Naive B cell (primary cell): ENCODE measurements around the gene GPR156. TPM values are rescaled to one million over a fixed set of nuclear protein-coding genes. Genes with fewer than 3 reads are reported as not detected.
A peak's percentile ranks its signal among the peaks of the same experiment; 100 is the strongest.
"Not testable (repeated sequence)": the region's sequence is repeated elsewhere in the genome, so short reads cannot be mapped to it uniquely, and the experiment has no call there.

ENCODE experiments used
- ATAC-seq, 2 donors: fragments of 150-1000 bp; cut with Tn5 transposase; 2 replicates each; pipeline ENCODE4 v1.10.0; 2021; ENCODE audit warnings: low read depth in 2 of 2, mild to moderate bottlenecking in 2 of 2, moderate library complexity in 2 of 2
- DNase-seq: peaks from one replicate; pipeline ENCODE4 v3.0.0; 2022
- H3K27ac Mint-ChIP-seq, 6 donors: one replicate each; pipeline ENCODE4 v1.8.0; 2020 to 2022; ENCODE audit warnings: mild to moderate bottlenecking in 6 of 6, mixed read lengths in 6 of 6, moderate library complexity in 5 of 6, inconsistent platforms in 2 of 6
- H3K27me3 Mint-ChIP-seq, 3 donors: one replicate each; pipeline ENCODE4 v1.8.0; 2021 to 2022; ENCODE audit warnings: mixed read lengths in 3 of 3, mild to moderate bottlenecking in 1 of 3
- H3K36me3 Mint-ChIP-seq, 2 donors: one replicate each; pipeline ENCODE4 v1.8.0; 2020 to 2022; ENCODE audit warnings: mixed read lengths in 2 of 2, inconsistent platforms in 1 of 2, mild to moderate bottlenecking in 1 of 2
- H3K4me1 Mint-ChIP-seq, 3 donors: one replicate each; pipeline ENCODE4 v1.8.0; 2020 to 2022; ENCODE audit warnings: mixed read lengths in 3 of 3, inconsistent platforms in 1 of 3, mild to moderate bottlenecking in 1 of 3, moderate library complexity in 1 of 3
- H3K4me3 Mint-ChIP-seq, 8 donors: one replicate each; pipeline ENCODE4 v1.8.0; 2020 to 2022; ENCODE audit warnings: mild to moderate bottlenecking in 8 of 8, mixed read lengths in 8 of 8, moderate library complexity in 8 of 8, inconsistent platforms in 2 of 8
- H3K9me3 Mint-ChIP-seq, 7 donors: one replicate each; pipeline ENCODE4 v1.8.0; 2020 to 2022; ENCODE audit warnings: mixed read lengths in 7 of 7, mild to moderate bottlenecking in 5 of 7, inconsistent platforms in 2 of 7, moderate library complexity in 1 of 7
- polyA plus RNA-seq, 6 donors: library from polyadenylated mRNA; unstranded; fragments of 300-500 nt; fragmentation: Illumina TruSeq; gene quantifications; one replicate each; pipeline ENCODE4 v1.2.3, GENCODE V29; 2021; ENCODE audit warnings: low read depth in 6 of 6

GPR156 gene
- polyA plus RNA-seq, 6 donors from 2014 or later: not detected

- not testable (repeated sequence) for H3K27ac Mint-ChIP-seq, H3K4me1 Mint-ChIP-seq, DNase-seq, ATAC-seq, H3K4me3 Mint-ChIP-seq
- Mint-ChIP-seq H3K9me3 (peaks cover 5 to 37% (median 21%) of the 10 kb centered on the region in 7 donors), H3K36me3 (peaks cover 0 to 15% of the 10 kb centered on the region in 2 donors), H3K27me3 (peaks cover 31 to 39% (median 38%) of the 10 kb centered on the region in 3 donors)
Observed at GRCh38 chr3:120291552-120291951, 6.5 kb upstream of the GPR156 start.

DNA sequence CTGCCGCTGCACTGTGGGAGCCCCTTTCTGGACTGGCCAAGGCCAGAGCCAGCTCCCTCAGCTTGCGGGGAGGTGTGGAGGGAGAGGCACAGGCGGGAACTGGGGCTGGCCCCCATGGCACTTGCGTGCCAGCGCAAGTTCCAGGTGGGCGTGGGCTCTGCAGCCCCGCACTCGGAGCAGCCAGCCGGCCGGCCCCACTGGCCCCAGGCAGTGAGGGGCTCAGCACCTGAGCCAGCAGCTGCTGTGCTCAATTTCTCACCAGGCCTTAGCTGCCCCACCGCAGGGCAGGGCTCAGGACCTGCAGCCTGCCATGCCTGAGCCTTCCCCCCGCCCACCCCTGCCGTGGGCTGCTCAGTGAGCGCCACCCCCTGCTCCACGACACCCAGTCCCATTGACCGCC, 4.6 kb upstream of the GPR156 start:
- ATAC-seq (no peak), DNase-seq (no peak)
- peaks cover 5 to 36% (median 21%) of the 10 kb centered on the region in 7 donors for H3K9me3 Mint-ChIP-seq
- H3K27me3 Mint-ChIP-seq: peaks cover 42 to 53% (median 50%) of the 10 kb centered on the region in 3 donors
- H3K4me1 Mint-ChIP-seq: peaks cover 0 to 6% (median 0%) of the 10 kb centered on the region in 3 donors
- peaks cover 0 to 15% of the 10 kb centered on the region in 2 donors for H3K36me3 Mint-ChIP-seq
- no peak overlapping the region for H3K4me3 Mint-ChIP-seq
- H3K27ac Mint-ChIP-seq: no peak overlapping the region

- no peak for ATAC-seq
- H3K27ac Mint-ChIP-seq: no peak overlapping the region
- peak overlapping the region in 2 of 8 donors; percentile 45 to 55 for H3K4me3 Mint-ChIP-seq
- DNase-seq: no peak
- H3K9me3 Mint-ChIP-seq: peaks cover 0 to 10% (median 2%) of the 10 kb centered on the region in 7 donors
- peaks cover 0 to 2% of the 10 kb centered on the region in 2 donors for H3K36me3 Mint-ChIP-seq
- H3K4me1 Mint-ChIP-seq: peaks cover 0 to 10% (median 0%) of the 10 kb centered on the region in 3 donors
- peaks cover 65 to 71% (median 66%) of the 10 kb centered on the region in 3 donors for H3K27me3 Mint-ChIP-seq
Observed at GRCh38 chr3:120286465-120286864, 1.4 kb upstream of the GPR156 start.

DNA sequence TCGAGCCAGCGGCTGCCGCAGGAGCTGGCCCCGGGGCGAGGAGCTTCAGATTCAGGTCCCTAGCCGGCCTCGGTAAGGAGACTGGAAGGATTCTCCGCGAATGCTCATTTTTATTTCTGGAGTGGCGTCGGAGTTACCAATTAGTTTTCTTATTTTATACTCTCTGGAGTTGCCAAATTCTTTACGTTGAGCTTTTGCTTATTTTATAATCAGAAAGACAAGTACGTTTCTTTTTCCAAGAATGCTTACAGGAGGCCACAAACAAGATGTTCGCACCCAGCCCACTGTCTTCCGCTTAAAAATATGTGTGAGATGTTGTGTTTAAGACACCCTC, 453 bp upstream of the GPR156 start:
- H3K27me3 Mint-ChIP-seq: peaks cover 71 to 78% (median 73%) of the 10 kb centered on the region in 3 donors
- no peak overlapping the region for H3K4me3 Mint-ChIP-seq

DNA sequence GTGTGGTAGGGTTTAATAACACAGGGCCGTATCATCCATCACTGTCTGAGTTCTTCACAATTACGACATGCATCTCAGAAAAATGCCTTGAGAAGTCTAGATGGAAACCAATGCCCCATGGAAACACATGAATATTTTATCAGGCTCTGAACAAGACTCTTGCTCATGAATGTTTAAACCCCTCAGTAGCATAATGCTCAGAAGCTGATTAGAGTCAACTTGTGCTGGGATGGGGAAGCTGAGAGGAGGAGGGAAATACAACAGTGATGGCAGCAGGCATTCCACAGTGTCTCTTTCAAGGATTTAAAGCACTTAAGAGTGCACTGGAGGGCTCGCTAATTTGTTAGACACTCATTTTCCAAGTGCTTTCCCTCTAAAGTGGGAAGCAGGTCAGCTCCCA, 3.8 kb downstream of the GPR156 start:
- H3K27me3 Mint-ChIP-seq: peaks cover 58 to 79% (median 75%) of the 10 kb centered on the region in 3 donors
- H3K36me3 Mint-ChIP-seq: no peaks in the 10 kb centered on the region
- H3K27ac Mint-ChIP-seq: no peak overlapping the region
- DNase-seq (no peak), ATAC-seq (no peak)
- H3K9me3 Mint-ChIP-seq: peaks cover 0 to 6% (median 0%) of the 10 kb centered on the region in 7 donors
- no peak overlapping the region for H3K4me3 Mint-ChIP-seq
- H3K4me1 Mint-ChIP-seq: peaks cover 0 to 7% (median 0%) of the 10 kb centered on the region in 3 donors

More for the DNA sequence above, 453 bp upstream of the GPR156 start:
- no peaks in the 10 kb centered on the region for H3K36me3 Mint-ChIP-seq
- DNase-seq (no peak), ATAC-seq (no peak)
- H3K27ac Mint-ChIP-seq: no peak overlapping the region
- peaks cover 0 to 7% (median 2%) of the 10 kb centered on the region in 7 donors for H3K9me3 Mint-ChIP-seq
- H3K4me1 Mint-ChIP-seq: peaks cover 0 to 10% (median 0%) of the 10 kb centered on the region in 3 donors

DNA sequence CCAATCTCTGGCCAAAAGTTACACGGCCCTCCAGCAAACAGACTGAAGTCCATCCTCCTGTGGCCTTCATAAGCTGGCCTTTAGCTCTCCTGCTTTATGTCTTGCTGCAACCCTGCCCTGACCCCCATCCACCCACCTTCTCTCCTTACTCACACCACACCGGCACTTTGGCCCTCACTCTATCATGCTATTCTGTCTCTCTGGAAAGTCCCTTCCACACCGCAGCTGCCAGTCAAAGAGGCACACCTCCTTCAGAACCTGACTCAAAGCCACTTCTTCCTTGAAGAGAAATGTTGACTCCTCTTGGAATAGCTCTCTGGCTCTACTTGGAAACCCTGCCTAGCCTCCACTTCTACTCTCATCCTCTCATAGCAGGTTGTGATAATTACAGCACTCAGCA, 4.5 kb downstream of the GPR156 start:
- peaks cover 55 to 78% (median 75%) of the 10 kb centered on the region in 3 donors for H3K27me3 Mint-ChIP-seq
- peaks cover 0 to 6% (median 0%) of the 10 kb centered on the region in 7 donors for H3K9me3 Mint-ChIP-seq
- DNase-seq (no peak), ATAC-seq (no peak)
- no peaks in the 10 kb centered on the region for H3K36me3 Mint-ChIP-seq
- peaks cover 0 to 7% (median 0%) of the 10 kb centered on the region in 3 donors for H3K4me1 Mint-ChIP-seq
- no peak overlapping the region for H3K27ac Mint-ChIP-seq
- no peak overlapping the region for H3K4me3 Mint-ChIP-seq

DNA sequence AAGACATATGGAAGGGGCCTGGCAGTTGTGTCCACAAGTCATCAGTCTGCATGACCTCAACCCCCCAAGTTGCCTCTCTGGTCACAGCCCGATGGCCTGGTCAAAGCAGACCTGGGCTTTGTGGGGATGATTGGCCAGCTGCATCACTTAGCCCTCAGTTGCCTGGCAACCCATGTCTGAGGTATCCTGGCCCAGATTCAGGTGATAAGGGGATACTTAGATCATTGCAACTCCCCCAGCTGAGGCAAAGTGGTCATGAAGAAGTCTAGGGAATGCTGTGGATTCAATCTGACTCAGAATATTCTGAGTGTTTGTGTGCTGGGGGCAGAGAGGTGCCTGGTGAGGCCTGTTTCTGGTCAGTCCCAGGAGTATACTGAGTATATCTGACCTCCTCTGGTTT, 5.0 kb downstream of the GPR156 start:
- Mint-ChIP-seq H3K4me3 (no peak overlapping the region), H3K36me3 (no peaks in the 10 kb centered on the region), H3K4me1 (peaks cover 0 to 7% (median 0%) of the 10 kb centered on the region in 3 donors), H3K27ac (no peak overlapping the region), H3K27me3 (peaks cover 59 to 80% (median 79%) of the 10 kb centered on the region in 3 donors), H3K9me3 (peaks cover 0 to 6% (median 0%) of the 10 kb centered on the region in 7 donors)
- DNase-seq: no peak
- no peak for ATAC-seq

DNA sequence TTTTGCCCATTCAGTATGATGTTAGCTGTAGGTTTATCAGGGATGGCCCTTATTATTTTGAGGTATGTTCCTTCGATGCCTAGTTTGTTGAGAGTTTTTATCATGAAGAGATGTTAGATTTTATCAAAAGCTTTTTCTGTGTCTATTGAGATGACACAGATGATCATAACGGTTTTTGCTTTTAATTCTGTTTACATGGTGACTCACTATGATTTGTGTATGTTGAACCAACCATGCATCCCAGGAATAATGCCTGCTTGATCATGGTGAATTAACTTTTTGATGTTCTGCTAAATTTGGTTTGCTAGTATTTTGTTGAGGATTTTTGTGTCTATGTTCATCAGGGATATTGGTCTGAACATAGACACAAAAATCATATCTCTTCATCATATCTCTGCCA, 8.3 kb downstream of the GPR156 start:
- Mint-ChIP-seq H3K9me3 (peaks cover 0 to 7% (median 3%) of the 10 kb centered on the region in 7 donors), H3K36me3 (no peaks in the 10 kb centered on the region)
- ATAC-seq: no peak

DNA sequence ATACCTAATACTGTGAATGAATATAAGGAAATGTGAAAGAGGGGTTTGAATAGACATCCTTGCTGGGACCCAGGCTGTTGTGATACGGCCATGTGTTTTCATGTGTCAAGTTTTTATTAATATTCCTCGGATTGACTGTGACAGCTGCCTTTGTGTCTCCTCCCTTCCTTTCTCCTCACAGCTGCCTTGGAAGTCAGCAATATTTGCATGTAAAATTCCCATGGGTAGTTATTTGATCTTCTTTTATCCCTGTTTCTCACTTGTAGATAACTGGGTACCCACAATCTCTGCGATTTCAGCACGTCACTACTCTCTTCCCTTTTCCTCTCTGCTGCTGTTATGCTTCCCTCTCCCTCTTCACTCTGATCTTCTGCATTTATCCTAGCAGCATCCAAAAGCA, 9.4 kb downstream of the GPR156 start:
- Mint-ChIP-seq H3K27ac (peak overlapping the region in 1 of 6 donors; percentile 2), H3K9me3 (peaks cover 0 to 7% (median 3%) of the 10 kb centered on the region in 7 donors), H3K4me3 (no peak overlapping the region), H3K36me3 (no peaks in the 10 kb centered on the region), H3K27me3 (peaks cover 26 to 51% (median 48%) of the 10 kb centered on the region in 3 donors), H3K4me1 (no peaks in the 10 kb centered on the region)
- DNase-seq: no peak
- ATAC-seq: no peak

More for the DNA sequence above, 8.3 kb downstream of the GPR156 start:
- no peak overlapping the region for H3K4me3 Mint-ChIP-seq
- DNase-seq: no peak
- peaks cover 37 to 63% (median 60%) of the 10 kb centered on the region in 3 donors for H3K27me3 Mint-ChIP-seq
- no peaks in the 10 kb centered on the region for H3K4me1 Mint-ChIP-seq
- no peak overlapping the region for H3K27ac Mint-ChIP-seq

GRCh38 chr3:120274739-120275167, 10.3 kb downstream of the GPR156 start:
- ATAC-seq (no peak), DNase-seq (no peak)
- H3K27me3 Mint-ChIP-seq: peaks cover 26 to 49% (median 48%) of the 10 kb centered on the region in 3 donors
- no peak overlapping the region for H3K4me3 Mint-ChIP-seq
- H3K9me3 Mint-ChIP-seq: peaks cover 0 to 7% (median 3%) of the 10 kb centered on the region in 7 donors
- H3K36me3 Mint-ChIP-seq: no peaks in the 10 kb centered on the region
- H3K27ac Mint-ChIP-seq: no peak overlapping the region
- no peaks in the 10 kb centered on the region for H3K4me1 Mint-ChIP-seq

DNA sequence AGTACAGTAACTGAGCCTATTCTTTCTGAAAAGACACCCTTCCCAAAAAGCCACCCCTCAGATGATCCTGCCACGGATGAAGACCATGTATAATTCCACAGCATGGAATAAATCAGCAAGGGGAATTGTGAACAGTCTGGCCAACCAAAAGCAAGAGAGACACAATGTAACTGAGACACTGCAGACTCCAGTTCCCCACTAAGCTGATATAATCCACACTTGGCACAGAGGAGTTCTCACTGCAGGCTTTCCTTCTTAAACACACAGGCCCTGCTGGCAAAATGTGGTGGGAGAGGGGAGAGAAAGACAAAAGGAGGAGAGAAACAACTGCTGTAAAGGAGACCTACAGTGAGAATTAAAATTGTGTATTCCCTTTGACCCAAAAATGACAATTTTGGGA, 12.7 kb downstream of the GPR156 start:
- H3K4me1 Mint-ChIP-seq: no peaks in the 10 kb centered on the region
- no peaks in the 10 kb centered on the region for H3K36me3 Mint-ChIP-seq
- peaks cover 16 to 35% (median 34%) of the 10 kb centered on the region in 3 donors for H3K27me3 Mint-ChIP-seq
- DNase-seq (no peak), ATAC-seq (no peak)
- H3K9me3 Mint-ChIP-seq: peaks cover 0 to 4% (median 0%) of the 10 kb centered on the region in 7 donors
- no peak overlapping the region for H3K27ac Mint-ChIP-seq
- no peak overlapping the region for H3K4me3 Mint-ChIP-seq

DNA sequence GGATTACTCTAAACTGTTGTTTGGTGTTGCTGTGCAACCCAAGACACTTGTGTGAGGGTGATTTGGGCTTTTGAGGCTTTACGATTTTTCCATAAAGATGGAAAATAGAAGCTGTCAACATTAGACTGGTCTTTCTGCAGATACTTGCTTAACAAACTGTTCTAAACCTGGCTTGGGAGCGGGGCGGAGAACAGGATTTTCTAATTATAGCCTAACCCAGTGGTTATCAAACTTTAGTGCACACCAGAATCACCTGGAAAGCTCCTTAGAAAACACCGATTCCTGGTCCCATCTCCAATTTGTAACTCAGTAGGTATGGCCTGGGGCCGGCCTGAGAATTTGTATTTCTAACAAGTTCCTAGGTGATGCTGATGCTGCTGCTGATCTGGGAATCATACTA, 19.0 kb downstream of the GPR156 start:
- peaks cover 0 to 2% (median 0%) of the 10 kb centered on the region in 7 donors for H3K9me3 Mint-ChIP-seq
- no peaks in the 10 kb centered on the region for H3K36me3 Mint-ChIP-seq
- no peak overlapping the region for H3K4me3 Mint-ChIP-seq
- no peak for ATAC-seq
- no peaks in the 10 kb centered on the region for H3K4me1 Mint-ChIP-seq
- H3K27me3 Mint-ChIP-seq: peaks cover 14 to 29% (median 18%) of the 10 kb centered on the region in 3 donors
- H3K27ac Mint-ChIP-seq: no peak overlapping the region
- no peak for DNase-seq

DNA sequence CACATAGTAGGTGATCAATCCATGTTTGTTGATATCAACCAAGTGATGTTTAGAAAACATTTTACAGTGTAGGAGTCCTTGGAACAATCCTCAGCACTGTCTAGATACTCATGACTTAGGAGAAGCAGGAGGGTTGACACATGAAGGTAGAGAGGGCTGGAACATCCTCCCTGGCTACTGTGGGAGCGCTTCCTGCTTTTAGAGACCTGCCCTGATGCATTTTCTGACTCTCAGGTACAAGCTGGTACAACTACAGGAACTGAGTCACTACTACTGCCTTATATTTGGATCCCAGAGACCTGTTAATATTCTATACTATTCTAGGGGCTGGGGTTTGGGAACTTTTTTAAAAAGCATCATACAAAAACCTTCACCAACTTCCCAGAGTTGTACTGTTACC, 20.1 kb downstream of the GPR156 start:
- H3K4me1 Mint-ChIP-seq: no peaks in the 10 kb centered on the region
- ATAC-seq: no peak
- no peak overlapping the region for H3K27ac Mint-ChIP-seq
- H3K27me3 Mint-ChIP-seq: peaks cover 15 to 25% (median 18%) of the 10 kb centered on the region in 3 donors
- no peak overlapping the region for H3K4me3 Mint-ChIP-seq
- peaks cover 0 to 2% (median 0%) of the 10 kb centered on the region in 7 donors for H3K9me3 Mint-ChIP-seq
- DNase-seq: no peak
- no peaks in the 10 kb centered on the region for H3K36me3 Mint-ChIP-seq

DNA sequence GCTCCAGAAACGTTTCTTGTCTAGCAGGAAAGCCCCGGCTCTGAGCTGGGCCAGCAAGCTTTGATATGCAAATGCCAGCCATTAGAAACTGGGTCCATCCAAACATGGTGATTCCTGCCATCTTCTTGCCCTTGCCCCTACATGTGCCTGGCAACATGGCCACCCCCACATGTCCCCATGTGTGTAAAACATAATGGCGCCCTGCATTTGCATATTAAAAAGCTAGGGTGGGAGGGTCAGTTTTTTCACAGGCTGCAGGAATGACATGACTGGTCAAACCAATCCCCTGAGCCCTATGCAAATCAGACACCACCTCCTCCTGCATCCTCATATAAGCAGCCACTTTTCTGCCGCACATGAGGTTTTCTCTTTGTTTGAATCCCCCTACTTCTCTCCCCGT, 21.2 kb downstream of the GPR156 start:
- no peak overlapping the region for H3K4me3 Mint-ChIP-seq
- H3K9me3 Mint-ChIP-seq: peaks cover 0 to 2% (median 0%) of the 10 kb centered on the region in 7 donors
- H3K27me3 Mint-ChIP-seq: peaks cover 15 to 21% (median 18%) of the 10 kb centered on the region in 3 donors
- H3K27ac Mint-ChIP-seq: no peak overlapping the region
- ATAC-seq (no peak), DNase-seq (no peak)
- no peaks in the 10 kb centered on the region for H3K36me3 Mint-ChIP-seq
- H3K4me1 Mint-ChIP-seq: no peaks in the 10 kb centered on the region
